Spleen (tissue), 10 donors: Measurements from ENCODE around the gene ARMC5. TPM values are rescaled to one million over a fixed set of nuclear protein-coding genes. Genes with fewer than 3 reads are reported as not detected.

Experiments
- polyA plus RNA-seq, 3 donors: library from polyadenylated mRNA; stranded (reverse); fragments of 200-250 nt; gene quantifications; one replicate each; pipeline ENCODE4 v1.2.1, GENCODE V29; 2013
- total RNA-seq, 7 donors: library from RNA; depleted of rRNA in 3 of 7; stranded (reverse); fragments of >200 nt in 3 of 7; fragmentation: NEBNext Ultra II Directional in 4 of 7; extraction: Animal tissue kit (Norgen Biotek cat#: 25700) in 4 of 7; gene quantifications; one replicate each; pipeline versions ENCODE4 v1.1.0 to v1.2.1, GENCODE V29; 2016 to 2021
- donor health status: healthy with polysubstance abuse.
- donor health status: DM: no; HTN: no; CAD: no; lungs with moderate emphysema.
- donor health status: DM: no; HTN: no; CAD: no.
- donor health status: Bipolar disorder and iron deficiency.
- donor health status: healthy.
- donor health status: DM: no; HTN: no; CAD: no.
- donor health status: DM: yes; HTN: yes; CAD: no.

ARMC5 gene
- total and polyA plus RNA-seq, 10 donors, result 8.8 to 23.5 (median 11.8) TPM

Other genes with a start within 250 kb of the ARMC5 start
- under 1 TPM in 4 of 7 donors, not detected in 3; 0.05 to 0.26 (median 0.15) TPM for gene TRIM72, start 245.4 kb upstream of the ARMC5 start, total RNA-seq
- under 1 TPM; 0.06 to 0.15 (median 0.09) TPM for gene TRIM72, start 245.4 kb upstream of the ARMC5 start, polyA plus RNA-seq
- gene PYDC1, start 242.4 kb upstream of the ARMC5 start, total RNA-seq, result not detected
- gene PYDC1, start 242.4 kb upstream of the ARMC5 start, polyA plus RNA-seq, result 1 to 10 TPM in 1 of 3 donors, under 1 TPM in 1, not detected in 1; 0.72 to 2.7 TPM
- gene ITGAM, start 199.5 kb upstream of the ARMC5 start, total RNA-seq, result 100 to 1,000 TPM in 2 of 7 donors, 10 to 100 TPM in 5; 38.5 to 154 (median 77.7) TPM
- 10 to 100 TPM in 2 of 3 donors, 1 to 10 TPM in 1; 4.3 to 14.9 (median 11.8) TPM for gene ITGAM, start 199.5 kb upstream of the ARMC5 start, polyA plus RNA-seq
- 100 to 1,000 TPM in 5 of 7 donors, 10 to 100 TPM in 2; 52.1 to 330 (median 161) TPM for gene ITGAX, start 104.3 kb upstream of the ARMC5 start, total RNA-seq
- 10 to 100 TPM in 2 of 3 donors, 1 to 10 TPM in 1; 8.9 to 45.5 (median 30.5) TPM for gene ITGAX, start 104.3 kb upstream of the ARMC5 start, polyA plus RNA-seq
- gene ITGAD, start 66.2 kb upstream of the ARMC5 start, total RNA-seq, result 10 to 100 TPM in 6 of 7 donors, 1 to 10 TPM in 1; 6.7 to 25.8 (median 19.3) TPM
- 1 to 10 TPM; 1.2 to 3.5 (median 2.3) TPM for gene ITGAD, start 66.2 kb upstream of the ARMC5 start, polyA plus RNA-seq
- not detected for gene COX6A2, start 31.1 kb upstream of the ARMC5 start, total RNA-seq
- under 1 TPM in 2 of 3 donors, not detected in 1; 0.79 to 0.80 TPM for gene COX6A2, start 31.1 kb upstream of the ARMC5 start, polyA plus RNA-seq
- 1 to 10 TPM in 2 of 7 donors, under 1 TPM in 5; 0.52 to 1.7 (median 0.69) TPM for gene ZNF843, start 16.7 kb upstream of the ARMC5 start, total RNA-seq
- gene ZNF843, start 16.7 kb upstream of the ARMC5 start, polyA plus RNA-seq, result under 1 TPM; 0.10 to 0.15 (median 0.12) TPM
- 10 to 100 TPM; 17.6 to 69.0 (median 36.4) TPM for gene TGFB1I1, start 12.7 kb downstream of the ARMC5 start, total RNA-seq
- gene TGFB1I1, start 12.7 kb downstream of the ARMC5 start, polyA plus RNA-seq, result 10 to 100 TPM; 10.7 to 23.6 (median 13.5) TPM
- 1 to 10 TPM in 1 of 7 donors, under 1 TPM in 3, not detected in 3; 0.17 to 1.2 (median 0.53) TPM for gene SLC5A2, start 23.6 kb downstream of the ARMC5 start, total RNA-seq
- gene SLC5A2, start 23.6 kb downstream of the ARMC5 start, polyA plus RNA-seq, result 1 to 10 TPM; 1.3 to 2.3 (median 1.7) TPM
- 10 to 100 TPM; 43.1 to 73.3 (median 51.4) TPM for gene RUSF1, start 48.9 kb downstream of the ARMC5 start, total RNA-seq
- 10 to 100 TPM; 36.6 to 64.8 (median 42.6) TPM for gene RUSF1, start 48.9 kb downstream of the ARMC5 start, polyA plus RNA-seq
- gene AHSP, start 68.4 kb downstream of the ARMC5 start, total RNA-seq, result 10 to 100 TPM in 4 of 7 donors, 1 to 10 TPM in 2, under 1 TPM in 1; 0.86 to 94.3 (median 13.6) TPM
- gene AHSP, start 68.4 kb downstream of the ARMC5 start, polyA plus RNA-seq, result 1 to 10 TPM in 2 of 3 donors, under 1 TPM in 1; 0.76 to 5.1 (median 1.6) TPM